Activated CD4-positive, alpha-beta T cell treated with anti-CD3 and anti-CD28 coated beads for 36 hours (primary cell): ENCODE measurements around the gene ARFGAP2. TPM values are rescaled to one million over a fixed set of nuclear protein-coding genes. Genes with fewer than 3 reads are reported as not detected.

Experiments used
- ATAC-seq: fragments of 200-7000 bp; cut with Tn5 transposase; one replicate; pipeline ENCODE4 v1.10.0; 2021; ENCODE audit warnings: mild to moderate bottlenecking, moderate library complexity
- CTCF ChIA-PET: fragments of 350-600 bp; sonication (Branson Sonifier 250); formaldehyde crosslinking; loops from one replicate; lab custom pipeline; 2021; ENCODE audit warnings: antibody characterized with exemption; lab: Charles Lee
- POLR2A ChIA-PET: fragments of 350-600 bp; sonication (Branson Sonifier 250); formaldehyde crosslinking; loops from one replicate; lab custom pipeline; 2021; ENCODE audit warnings: antibody characterized with exemption, inconsistent platforms; lab: Charles Lee
- DNase-seq: peaks from one replicate; pipeline ENCODE4 v3.0.0-alpha.2; 2020
- H3K27ac Mint-ChIP-seq: one replicate; pipeline ENCODE4 v1.8.0; 2021; ENCODE audit warnings: mixed read lengths
- H3K27me3 Mint-ChIP-seq: one replicate; pipeline ENCODE4 v1.8.0; 2021; ENCODE audit warnings: mixed read lengths
- H3K36me3 Mint-ChIP-seq: one replicate; pipeline ENCODE4 v1.8.0; 2021; ENCODE audit warnings: low read depth, mixed read lengths
- H3K4me1 Mint-ChIP-seq: one replicate; pipeline ENCODE4 v1.8.0; 2021; ENCODE audit warnings: mixed read lengths
- H3K4me3 Mint-ChIP-seq: one replicate; pipeline ENCODE4 v1.8.0; 2021; ENCODE audit warnings: mild to moderate bottlenecking, moderate library complexity, mixed read lengths
- H3K9me3 Mint-ChIP-seq: one replicate; pipeline ENCODE4 v1.8.0; 2021; ENCODE audit warnings: low read depth, mixed read lengths
- intact Hi-C, 2 experiments: fragments of 100-400 bp; cut with DNase I in 1 of 2; cut with micrococcal nuclease in 1 of 2; formaldehyde crosslinking; loops; one replicate each; pipeline versions ENCODE4 v1.14.2 to v1.15.1; 2022 to 2024; cut with DNase I, micrococcal nuclease
- total RNA-seq, 2 experiments: library from RNA; stranded (reverse); gene quantifications; one replicate each; pipeline ENCODE4 v1.2.3, GENCODE V29; 2021

ARFGAP2 gene
- total RNA-seq, result 10 to 100 TPM; 74.9 to 76.5 TPM

DNA sequence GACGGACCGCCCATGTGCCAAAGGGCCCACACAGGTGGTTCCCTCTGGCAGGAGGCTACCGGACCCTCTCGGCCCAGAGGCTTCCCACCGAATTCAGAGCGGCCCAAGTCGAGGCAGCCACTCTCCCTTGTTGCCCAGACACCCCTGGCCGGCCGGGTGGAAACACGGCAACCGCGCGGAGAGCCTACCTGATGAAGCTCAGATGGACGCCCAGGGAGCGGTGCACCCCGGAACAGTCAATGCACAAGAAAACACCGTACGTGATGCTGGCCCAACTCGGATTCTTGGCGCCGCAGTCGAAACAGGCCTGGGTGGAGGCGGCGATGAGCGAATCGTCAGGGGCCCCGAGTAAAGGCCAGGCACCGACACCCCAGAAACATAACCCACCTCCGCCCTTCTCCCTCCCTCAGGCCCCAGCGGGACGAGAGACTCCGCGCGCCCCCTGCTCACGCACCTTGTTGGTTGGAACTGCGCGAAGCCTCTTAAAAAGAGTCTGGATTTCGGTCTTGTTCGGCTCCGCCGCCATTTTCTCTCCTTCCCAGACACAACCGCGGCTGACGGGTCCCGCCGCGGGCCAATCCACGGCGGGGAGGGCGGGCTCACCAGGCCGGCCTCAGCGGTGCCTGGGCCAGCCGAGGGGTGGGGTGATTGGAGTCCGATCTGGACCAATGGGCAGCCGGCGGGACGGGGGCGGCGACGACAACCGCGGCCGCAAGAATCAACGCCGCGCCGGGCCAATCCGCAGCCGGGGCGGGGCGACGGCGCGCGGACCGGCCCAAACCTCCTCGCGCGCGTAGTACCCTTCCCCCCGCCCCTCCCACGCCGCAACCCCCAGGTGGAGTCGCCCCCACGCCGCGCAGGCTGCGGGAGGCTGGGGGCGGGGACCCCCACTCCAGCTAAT lies at the start of gene ARFGAP2:
Gene ARFGAP2 (minus strand): TSS at position 552 of the 901 bp plus-strand sequence. CDS start 26 bp downstream, at position 526.
- no peaks in the 10 kb centered on the region for H3K9me3 Mint-ChIP-seq
- CTCF ChIA-PET, result interaction anchor here (0.6 to 3.5 kb wide), 4 partner anchors 11 to 234 kb away, joined by 3 to 19 read pairs (median 4); partner anchors contain the start of gene PACSIN3
- peak within 1 kb of the TSS; percentile 96 for H3K4me3 Mint-ChIP-seq
- DNase-seq, result peak; percentile 98
- peaks cover 8% of the 10 kb centered on the region for H3K36me3 Mint-ChIP-seq
- H3K27ac Mint-ChIP-seq, result peak within 1 kb of the TSS; percentile 98
- intact Hi-C loops, result loop anchor here (1.0 to 5.0 kb wide), 21 partner anchors 10 to 1259 kb away; partner anchors contain the start of genes ACP2 (in 2 of the 2), ARHGAP1 (in 2 of the 2), DDB2 (in 2 of the 2) and FNBP4 (in 2 of the 2)
- peaks cover 34% of the 10 kb centered on the region for H3K4me1 Mint-ChIP-seq
- peak; percentile 95 for ATAC-seq
- no peaks in the 10 kb centered on the region for H3K27me3 Mint-ChIP-seq
- POLR2A ChIA-PET, result interaction anchor here (1.0 to 1.5 kb wide), 2 partner anchors 8 to 38 kb away, joined by 4 to 6 read pairs; partner anchors contain the start of gene DDB2

DNA sequence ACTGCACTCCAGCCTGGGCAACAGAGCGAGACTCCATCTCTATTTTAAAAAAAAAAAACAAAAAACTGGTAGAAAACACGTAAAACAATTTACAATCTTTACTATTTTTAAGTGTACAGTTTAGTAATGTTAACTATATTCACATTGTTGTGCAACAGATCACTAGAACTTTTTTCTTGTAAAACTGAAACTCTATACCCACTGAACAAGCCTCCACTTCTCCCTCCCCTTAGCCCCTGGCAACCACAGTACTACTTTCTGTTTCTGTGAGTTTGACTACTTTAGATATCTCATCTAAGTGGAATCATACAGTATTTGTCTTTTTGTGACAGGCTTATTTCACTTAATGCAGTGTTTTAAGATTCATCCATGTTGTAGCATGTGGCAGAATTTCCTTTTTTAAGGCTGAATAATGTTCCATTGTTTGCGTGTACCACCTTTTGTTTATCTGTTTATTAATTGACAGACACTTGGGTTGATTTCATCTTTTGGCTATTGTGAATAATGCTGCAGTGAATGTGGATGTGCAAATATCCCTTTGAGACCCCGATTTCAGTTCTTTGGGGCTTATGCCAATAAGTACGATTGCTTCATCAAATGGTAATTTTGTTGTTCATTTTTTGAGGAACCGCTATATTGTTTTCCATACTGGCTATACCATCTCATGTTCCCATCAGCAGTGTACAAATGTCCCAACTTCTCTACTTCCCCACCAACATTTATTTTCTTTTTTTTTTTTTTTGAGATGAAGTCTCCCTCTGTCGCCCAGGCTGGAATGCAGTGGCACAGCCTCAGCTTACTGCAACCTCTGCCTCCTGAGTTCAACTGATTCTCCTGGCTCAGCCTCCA lies 49.1 kb upstream of the ARFGAP2 start:
- CTCF ChIA-PET, result no interaction called here
- peak overlapping the region; percentile 28 for H3K4me3 Mint-ChIP-seq
- no peaks in the 10 kb centered on the region for H3K9me3 Mint-ChIP-seq

DNA sequence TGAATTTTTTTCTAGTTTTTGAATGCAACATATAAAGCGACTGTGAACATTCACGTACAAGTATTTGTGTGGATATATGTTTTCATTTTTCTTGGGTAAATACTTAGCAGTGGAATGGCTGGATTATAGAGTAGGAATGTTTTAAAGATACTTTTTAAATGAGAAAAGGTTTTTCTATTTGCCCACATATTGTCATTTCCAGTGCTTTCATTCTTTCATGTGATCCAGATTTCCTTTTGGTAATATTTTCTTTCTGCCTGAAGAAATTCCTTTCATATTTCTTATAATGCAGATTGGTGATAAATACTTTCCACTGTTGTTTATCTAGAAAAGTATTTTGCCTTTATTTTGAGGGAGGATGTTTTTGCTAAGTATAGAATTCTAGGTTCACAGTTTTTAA lies 46.0 kb upstream of the ARFGAP2 start:
- CTCF ChIA-PET, result interaction anchor here (1.4 to 3.1 kb wide), 2 partner anchors 12 to 26 kb away, joined by 4 to 13 read pairs; partner anchors contain the start of gene ACP2
- Mint-ChIP-seq H3K4me3 (no peak overlapping the region), H3K4me1 (peaks cover 48% of the 10 kb centered on the region), H3K9me3 (no peaks in the 10 kb centered on the region), H3K27ac (no peak overlapping the region), H3K27me3 (no peaks in the 10 kb centered on the region), H3K36me3 (peaks cover 71% of the 10 kb centered on the region)
- intact Hi-C loops, result no loop called here
- DNase-seq (no peak), ATAC-seq (no peak)
- POLR2A ChIA-PET, result no interaction called here

More for the DNA sequence above, 49.1 kb upstream of the ARFGAP2 start:
- H3K36me3 Mint-ChIP-seq, result peaks cover 65% of the 10 kb centered on the region
- H3K4me1 Mint-ChIP-seq, result peaks cover 26% of the 10 kb centered on the region
- POLR2A ChIA-PET, result interaction anchor here (0.6 kb wide), 2 partner anchors 32 to 342 kb away, joined by 3 to 11 read pairs; no protein-coding TSS in a partner anchor
- H3K27me3 Mint-ChIP-seq, result no peaks in the 10 kb centered on the region
- intact Hi-C loops, result loop anchor here in 1 of 2 experiments (1.0 kb wide), 1 partner anchor 9 kb away; no protein-coding TSS in a partner anchor
- ATAC-seq, result peak; percentile 98
- peak overlapping the region; percentile 84 for H3K27ac Mint-ChIP-seq
- DNase-seq, result peak; percentile 60

DNA sequence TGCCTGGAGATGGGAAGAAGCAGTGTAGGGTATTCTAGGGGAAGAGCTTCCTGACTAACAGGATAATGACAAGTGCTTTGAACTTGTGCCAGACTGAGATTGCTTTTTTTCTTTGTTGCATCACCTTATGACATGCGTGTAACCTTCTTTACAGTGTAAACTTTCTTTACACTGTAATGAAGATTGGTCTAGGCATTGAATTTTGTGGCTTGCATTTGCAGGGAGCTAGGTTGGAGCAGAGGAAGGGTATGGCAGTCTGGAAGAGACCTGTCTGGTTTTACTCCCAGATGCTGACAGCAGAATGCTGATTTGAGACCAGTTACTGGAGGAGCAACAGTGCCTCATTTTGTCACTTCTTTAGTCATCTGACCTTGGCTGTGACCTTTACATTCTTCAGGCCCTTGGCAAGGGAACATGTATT lies 43.7 kb upstream of the ARFGAP2 start:
- H3K27me3 Mint-ChIP-seq, result no peaks in the 10 kb centered on the region
- POLR2A ChIA-PET, result interaction anchor here (0.6 to 1.2 kb wide), 4 partner anchors 17 to 42 kb away, joined by 3 to 5 read pairs (median 3); partner anchors contain the start of gene ACP2
- intact Hi-C loops, result no loop called here
- H3K27ac Mint-ChIP-seq, result peak overlapping the region; percentile 66
- H3K36me3 Mint-ChIP-seq, result peaks cover 70% of the 10 kb centered on the region
- H3K4me1 Mint-ChIP-seq, result peaks cover 44% of the 10 kb centered on the region
- H3K4me3 Mint-ChIP-seq, result no peak overlapping the region
- CTCF ChIA-PET, result interaction anchor here (0.8 to 3.1 kb wide), 2 partner anchors 15 to 192 kb away, joined by 3 to 13 read pairs; no protein-coding TSS in a partner anchor
- no peak for DNase-seq
- H3K9me3 Mint-ChIP-seq, result no peaks in the 10 kb centered on the region
- peak; percentile 17 for ATAC-seq

DNA sequence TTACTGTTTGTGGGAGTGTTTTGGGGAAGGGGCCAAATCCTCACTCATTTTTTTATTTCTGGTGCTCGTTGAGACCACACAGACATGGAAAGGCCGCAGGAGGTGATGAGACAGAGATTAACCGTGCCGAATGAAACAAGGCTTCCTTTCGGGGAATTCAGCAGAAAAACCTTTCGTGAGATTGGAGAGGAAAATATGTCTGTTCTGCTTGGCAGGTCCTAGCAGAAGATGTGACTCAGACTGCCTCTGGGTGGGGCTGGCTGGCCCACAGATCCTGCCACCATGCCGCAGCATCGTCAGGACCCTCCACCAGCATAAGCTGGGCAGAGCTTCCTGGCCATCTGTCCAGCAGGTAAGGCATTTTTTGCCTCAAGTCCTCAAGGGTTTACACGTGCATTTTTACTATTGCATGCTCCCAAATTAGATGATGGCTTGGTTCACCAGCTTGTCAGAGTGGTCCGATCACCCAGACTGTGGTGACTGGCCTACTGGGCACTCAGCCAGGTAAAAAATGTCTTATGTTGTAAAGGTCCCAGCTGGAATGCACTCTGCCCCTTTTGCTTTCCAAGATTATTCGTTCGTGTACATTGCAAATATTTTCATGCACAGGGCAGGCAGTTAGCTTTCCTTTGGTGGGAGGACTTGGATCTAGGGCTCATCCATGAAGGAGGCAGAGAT lies 39.6 kb upstream of the ARFGAP2 start:
- H3K4me1 Mint-ChIP-seq, result peaks cover 43% of the 10 kb centered on the region

DNA sequence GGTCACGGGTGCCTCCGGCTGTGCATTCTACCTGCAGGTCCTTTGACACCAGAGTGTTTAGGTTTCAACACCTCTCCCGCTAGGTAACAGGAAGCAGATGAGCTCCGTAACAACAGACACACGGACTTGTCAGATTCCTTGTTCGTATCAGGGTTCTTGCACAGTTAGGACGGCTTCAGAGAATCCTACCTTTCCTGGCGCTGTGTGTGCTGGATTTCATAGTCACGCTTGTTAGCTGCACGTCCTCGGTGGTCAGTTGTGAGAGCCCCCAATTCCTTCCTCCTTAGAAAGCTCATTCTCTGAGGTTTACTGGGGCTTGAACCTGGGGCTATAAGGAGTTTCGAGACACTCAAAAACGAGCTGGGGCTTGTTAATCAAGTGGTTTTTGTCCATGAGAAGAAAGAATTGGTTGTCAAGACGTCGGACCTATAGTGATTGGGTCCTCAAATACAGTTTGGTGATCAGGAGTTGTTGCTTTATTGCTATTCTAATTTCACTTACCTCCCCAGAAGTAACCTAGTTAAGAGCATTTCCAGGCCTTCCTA lies 38.8 kb upstream of the ARFGAP2 start:
- intact Hi-C loops, result loop anchor here in 1 of 2 experiments (2.0 to 10.0 kb wide), 4 partner anchors 447 to 868 kb away; partner anchors contain the start of genes DGKZ and NUP160
- no peak for ATAC-seq
- Mint-ChIP-seq H3K4me1 (peaks cover 41% of the 10 kb centered on the region), H3K4me3 (peak overlapping the region; percentile 99), H3K9me3 (no peaks in the 10 kb centered on the region), H3K27ac (peak overlapping the region; percentile 98), H3K36me3 (peaks cover 44% of the 10 kb centered on the region), H3K27me3 (no peaks in the 10 kb centered on the region)
- CTCF ChIA-PET, result interaction anchor here (0.6 to 2.9 kb wide), 8 partner anchors 24 to 44 kb away, joined by 3 to 22 read pairs (median 4); partner anchors contain the start of gene ACP2
- POLR2A ChIA-PET, result interaction anchor here (0.6 to 3.4 kb wide), 13 partner anchors 18 to 552 kb away, joined by 3 to 18 read pairs (median 4); partner anchors contain the start of genes ACP2, ARHGAP1, FNBP4 and MADD
- DNase-seq, result no peak

More for the DNA sequence above, 39.6 kb upstream of the ARFGAP2 start:
- DNase-seq (peak; percentile 82), ATAC-seq (peak; percentile 34)
- intact Hi-C loops, result loop anchor here (1.0 to 10.0 kb wide), 5 partner anchors 9 to 869 kb away; partner anchors contain the start of gene DGKZ (in 1 of the 2)
- peaks cover 49% of the 10 kb centered on the region for H3K36me3 Mint-ChIP-seq
- H3K9me3 Mint-ChIP-seq, result no peaks in the 10 kb centered on the region
- no peaks in the 10 kb centered on the region for H3K27me3 Mint-ChIP-seq
- peak overlapping the region; percentile 99 for H3K4me3 Mint-ChIP-seq
- ChIA-PET POLR2A (interaction anchor here (0.7 to 3.4 kb wide), 7 partner anchors 17 to 55 kb away, joined by 3 to 18 read pairs (median 4); partner anchors contain the start of gene ACP2), CTCF (interaction anchor here (0.7 to 2.9 kb wide), 8 partner anchors 15 to 55 kb away, joined by 3 to 22 read pairs (median 4); partner anchors contain the start of gene ACP2)
- H3K27ac Mint-ChIP-seq, result peak overlapping the region; percentile 98

DNA sequence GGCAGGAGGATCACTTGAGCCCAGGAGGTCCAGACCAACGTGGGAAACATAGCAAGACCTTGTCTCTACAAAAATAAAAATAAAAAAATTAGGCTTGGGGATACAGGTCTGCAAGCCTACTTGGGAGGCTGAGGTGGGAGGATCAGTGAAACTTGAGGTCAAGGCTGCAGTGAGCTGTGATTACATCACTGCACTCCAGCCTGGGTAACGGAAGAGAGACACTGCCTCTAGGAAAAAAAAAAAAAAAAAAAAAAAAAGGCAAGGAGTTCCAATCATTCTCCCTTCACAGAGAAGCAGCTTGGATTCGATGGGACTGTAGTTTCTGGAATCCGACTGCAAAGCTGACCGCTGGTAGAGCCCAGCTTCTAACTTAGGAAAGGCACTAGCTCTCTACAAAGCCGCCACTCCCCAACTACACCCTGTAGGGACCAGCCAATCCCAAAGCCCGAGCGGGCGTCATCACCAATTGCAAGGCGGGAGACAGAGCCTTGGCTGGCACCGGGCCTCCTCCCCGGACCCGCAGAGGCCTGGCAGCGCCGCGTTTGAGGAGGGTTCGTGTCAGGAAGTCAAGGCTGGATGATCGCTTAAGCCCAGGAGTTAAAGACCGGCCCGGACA lies 37.4 kb upstream of the ARFGAP2 start:
- ATAC-seq (peak; percentile 80), DNase-seq (peak; percentile 94)
- H3K9me3 Mint-ChIP-seq, result no peaks in the 10 kb centered on the region
- H3K27me3 Mint-ChIP-seq, result no peaks in the 10 kb centered on the region
- H3K4me3 Mint-ChIP-seq, result peak overlapping the region; percentile 99
- H3K27ac Mint-ChIP-seq, result peak overlapping the region; percentile 100
- peaks cover 34% of the 10 kb centered on the region for H3K36me3 Mint-ChIP-seq
- intact Hi-C loops, result loop anchor here (1.0 to 10.0 kb wide), 14 partner anchors 28 to 791 kb away; partner anchors contain the start of genes ACP2 (in 2 of the 2), PSMC3 (in 2 of the 2), ARHGAP1 (in 1 of the 2) and ATG13 (in 1 of the 2)
- ChIA-PET POLR2A (interaction anchor here (0.7 to 3.4 kb wide), 16 partner anchors 22 to 649 kb away, joined by 3 to 18 read pairs (median 5); partner anchors contain the start of genes ACP2, MADD, PACSIN3 and PSMC3), CTCF (interaction anchor here (0.8 to 2.9 kb wide), 10 partner anchors 10 to 278 kb away, joined by 3 to 22 read pairs (median 4); partner anchors contain the start of genes ACP2 and CSTPP1)
- H3K4me1 Mint-ChIP-seq, result peaks cover 31% of the 10 kb centered on the region

DNA sequence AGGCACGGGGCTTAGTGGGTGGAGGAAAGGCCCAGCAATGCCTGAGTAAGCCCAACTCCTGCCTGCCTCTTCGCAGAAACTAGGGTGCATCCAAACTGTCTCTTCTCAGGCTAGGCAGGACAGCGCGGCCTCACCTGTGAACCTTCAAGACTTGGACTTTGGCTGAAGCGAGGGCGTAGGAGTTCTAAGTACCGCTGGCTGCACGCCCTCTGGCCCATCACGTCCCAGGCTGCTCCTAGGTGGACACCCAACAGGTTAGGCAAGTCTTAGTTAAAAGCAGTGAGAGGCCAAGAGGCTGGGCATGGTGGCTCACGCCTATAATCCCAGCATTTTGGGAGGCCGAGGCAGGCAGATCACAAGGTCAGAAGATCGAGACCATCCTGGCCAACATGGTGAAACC lies 36.3 kb upstream of the ARFGAP2 start:
- CTCF ChIA-PET, result interaction anchor here (1.6 kb wide), 1 partner anchor 276 kb away, joined by 4 read pairs; the partner anchor contains the start of gene CSTPP1
- no peaks in the 10 kb centered on the region for H3K9me3 Mint-ChIP-seq
- intact Hi-C loops, result loop anchor here in 1 of 2 experiments (10.0 kb wide), 1 partner anchor 792 kb away; no protein-coding TSS in a partner anchor

DNA sequence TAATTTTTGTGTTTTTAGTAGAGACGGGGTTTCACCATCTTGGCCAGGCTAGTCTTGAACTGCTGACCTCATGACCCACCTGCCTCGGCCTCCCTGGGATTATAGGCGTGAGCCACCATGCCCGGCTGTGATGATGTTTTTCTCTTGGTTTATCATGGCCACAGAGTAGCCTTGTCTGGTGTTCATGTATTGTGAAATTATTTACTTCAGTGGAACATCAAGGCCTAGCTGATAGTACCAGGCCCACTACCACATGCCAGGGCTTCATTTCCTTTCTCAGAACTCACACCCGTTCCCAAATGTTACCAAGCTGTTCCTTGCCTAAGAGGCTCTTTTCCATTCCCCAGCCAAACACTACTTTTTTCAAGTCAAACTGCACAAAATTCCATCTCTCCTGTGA lies 31.9 kb upstream of the ARFGAP2 start:
- Mint-ChIP-seq H3K27ac (no peak overlapping the region), H3K36me3 (no peaks in the 10 kb centered on the region), H3K9me3 (no peaks in the 10 kb centered on the region), H3K4me3 (no peak overlapping the region), H3K4me1 (peaks cover 2% of the 10 kb centered on the region), H3K27me3 (no peaks in the 10 kb centered on the region)
- intact Hi-C loops, result no loop called here
- ChIA-PET CTCF (interaction anchor here (0.6 to 0.8 kb wide), 2 partner anchors 11 to 56 kb away, joined by 3 read pairs; no protein-coding TSS in a partner anchor), POLR2A (no interaction called here)
- ATAC-seq, result no peak
- DNase-seq, result no peak

More for the DNA sequence above, 36.3 kb upstream of the ARFGAP2 start:
- H3K4me3 Mint-ChIP-seq, result no peak overlapping the region
- ATAC-seq, result no peak
- POLR2A ChIA-PET, result no interaction called here
- peaks cover 26% of the 10 kb centered on the region for H3K36me3 Mint-ChIP-seq
- H3K27me3 Mint-ChIP-seq, result no peaks in the 10 kb centered on the region
- peaks cover 23% of the 10 kb centered on the region for H3K4me1 Mint-ChIP-seq
- no peak overlapping the region for H3K27ac Mint-ChIP-seq
- DNase-seq, result no peak
